MM.1S (cell line): ENCODE data around the gene CBX6.

Source experiments
- EZH2 ChIP-seq: fragments of 300-600 bp; sonication (generic); optimal IDR thresholded peaks from 2 replicates; pipeline ENCODE3; 2017; ENCODE audit warnings: low read depth, mild to moderate bottlenecking, antibody characterized with exemption, low read length, mixed read lengths
- TF ChIP-seq, protein P1 (sequence below): fragments of 300-600 bp; sonication (generic); IDR thresholded peaks from 2 replicates; pipeline ENCODE4 v1.5.1; 2016; ENCODE audit warnings: antibody characterized with exemption, low read length, mixed read lengths

DNA sequence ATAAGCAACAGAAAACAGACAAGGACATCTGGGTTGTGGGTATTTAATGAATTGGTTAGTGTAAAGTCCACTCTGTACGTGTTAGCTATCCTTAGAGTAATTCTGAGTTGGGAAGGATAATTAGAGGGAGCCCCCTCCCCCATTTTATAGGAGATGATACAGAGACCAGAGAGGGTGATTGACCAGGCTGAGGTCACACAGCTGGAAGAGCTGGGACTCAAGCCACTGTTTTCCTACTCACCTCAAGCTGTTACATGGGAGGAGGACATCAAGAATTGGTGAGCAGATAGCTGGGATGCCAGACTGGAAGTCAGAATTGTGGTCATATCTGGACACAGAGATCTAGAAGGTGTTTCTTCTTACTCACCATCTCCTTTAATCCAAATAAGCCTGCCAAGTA lies 19.5 kb downstream of the CBX6 start:
- TF ChIP-seq, protein P1, sequence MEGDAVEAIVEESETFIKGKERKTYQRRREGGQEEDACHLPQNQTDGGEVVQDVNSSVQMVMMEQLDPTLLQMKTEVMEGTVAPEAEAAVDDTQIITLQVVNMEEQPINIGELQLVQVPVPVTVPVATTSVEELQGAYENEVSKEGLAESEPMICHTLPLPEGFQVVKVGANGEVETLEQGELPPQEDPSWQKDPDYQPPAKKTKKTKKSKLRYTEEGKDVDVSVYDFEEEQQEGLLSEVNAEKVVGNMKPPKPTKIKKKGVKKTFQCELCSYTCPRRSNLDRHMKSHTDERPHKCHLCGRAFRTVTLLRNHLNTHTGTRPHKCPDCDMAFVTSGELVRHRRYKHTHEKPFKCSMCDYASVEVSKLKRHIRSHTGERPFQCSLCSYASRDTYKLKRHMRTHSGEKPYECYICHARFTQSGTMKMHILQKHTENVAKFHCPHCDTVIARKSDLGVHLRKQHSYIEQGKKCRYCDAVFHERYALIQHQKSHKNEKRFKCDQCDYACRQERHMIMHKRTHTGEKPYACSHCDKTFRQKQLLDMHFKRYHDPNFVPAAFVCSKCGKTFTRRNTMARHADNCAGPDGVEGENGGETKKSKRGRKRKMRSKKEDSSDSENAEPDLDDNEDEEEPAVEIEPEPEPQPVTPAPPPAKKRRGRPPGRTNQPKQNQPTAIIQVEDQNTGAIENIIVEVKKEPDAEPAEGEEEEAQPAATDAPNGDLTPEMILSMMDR, result no peak
- TF ChIP-seq EZH2, result no peak
